Islet of Langerhans (tissue), 1 donor: ENCODE data around the gene KCNT1.

Experiments used
- FAIRE-seq: peaks from one replicate; lab custom pipeline; 2011; peaks lifted over from hg19 to GRCh38; lab: Jason Lieb, UNC

KCNT1 gene

GRCh38 chr9:135700525-135700924 is 1.5 kb upstream of the KCNT1 start:
- no peak for FAIRE-seq

DNA sequence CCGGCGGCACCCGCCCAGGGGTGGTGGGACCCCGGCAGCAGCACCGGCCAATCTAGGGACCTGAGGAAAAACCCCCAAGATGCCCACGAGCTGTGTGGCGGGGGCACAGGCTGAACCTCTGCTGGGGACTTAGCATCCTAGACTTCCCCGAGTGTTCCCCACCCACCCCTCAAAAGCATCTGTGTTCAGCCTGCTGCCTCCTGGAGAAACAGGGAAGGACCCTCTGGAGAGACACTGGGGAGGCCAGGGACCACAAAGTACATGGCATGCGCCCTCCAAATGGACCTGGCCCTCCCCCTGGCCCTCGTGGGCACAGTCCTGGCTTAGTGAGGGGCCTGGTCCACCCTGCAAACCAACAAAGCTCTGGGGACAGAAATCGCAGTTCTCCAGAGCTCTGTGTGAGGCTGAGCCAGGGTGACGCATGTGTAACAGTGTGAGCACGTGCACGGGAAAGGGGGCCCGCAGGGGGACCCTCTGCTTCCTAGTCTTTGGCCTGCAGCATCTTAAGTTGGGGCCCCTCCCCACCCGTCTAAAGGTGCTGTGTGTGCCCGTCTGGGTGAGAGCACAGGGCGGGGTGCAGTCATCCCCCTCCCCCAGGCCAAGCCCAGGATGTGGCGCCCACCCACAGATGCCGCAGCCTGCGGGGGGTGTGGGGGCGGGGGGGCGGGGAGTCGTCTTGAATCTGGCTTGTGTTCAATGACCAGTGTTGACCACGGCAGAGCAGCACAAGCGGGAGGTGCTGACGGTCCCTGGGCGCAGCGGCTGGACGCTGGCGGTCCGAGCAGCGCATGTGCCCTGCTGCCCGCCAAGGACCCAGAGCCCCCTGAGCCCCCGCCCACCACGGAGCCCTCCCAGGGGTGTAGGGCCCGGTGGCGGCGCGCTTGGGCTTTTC is 672 bp upstream of the KCNT1 start:
- no peak for FAIRE-seq

GRCh38 chr9:135703726-135704125 is 1.7 kb downstream of the KCNT1 start:
- FAIRE-seq: no peak

DNA sequence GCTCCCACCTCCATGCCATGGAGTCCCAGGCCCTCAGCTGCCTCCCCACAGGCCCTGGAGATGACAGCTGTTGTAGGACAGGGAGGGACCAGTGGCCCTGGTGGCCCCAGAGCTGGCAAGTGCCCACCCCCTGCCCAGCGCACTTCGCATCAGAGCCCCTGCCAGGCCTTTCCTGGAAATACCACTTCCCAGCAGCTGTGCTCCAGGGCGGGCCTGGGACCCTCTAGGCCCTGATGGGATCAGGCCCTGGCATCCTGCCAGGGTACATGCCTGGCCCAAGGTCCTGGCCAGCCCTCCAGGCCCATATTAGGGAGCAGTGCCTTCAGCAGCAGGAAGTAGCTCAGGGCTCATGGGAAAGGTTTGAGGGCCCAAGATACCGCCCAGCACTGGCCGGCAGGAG is 2.5 kb downstream of the KCNT1 start:
- no peak for FAIRE-seq

DNA sequence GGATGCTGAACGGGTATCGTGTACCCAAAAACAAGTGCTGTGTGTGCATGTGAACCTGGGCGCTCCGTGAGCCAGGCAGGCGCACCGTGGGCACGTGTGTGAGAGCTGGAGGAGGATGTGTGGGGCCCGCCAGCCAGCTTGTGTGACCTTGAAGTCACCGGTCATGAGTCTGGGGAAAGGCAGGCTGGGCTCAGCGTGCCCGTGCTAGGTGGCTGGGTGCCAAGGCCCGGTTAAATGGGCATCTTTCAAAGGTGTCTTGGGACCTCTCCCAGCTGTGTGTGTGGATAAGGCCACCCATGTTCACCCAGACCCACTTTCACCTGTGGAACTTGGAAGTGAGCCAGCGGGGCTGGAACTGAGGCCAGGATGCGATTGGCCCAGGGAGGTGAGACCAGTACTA is 3.4 kb downstream of the KCNT1 start:
- no peak for FAIRE-seq

- FAIRE-seq: no peak
Observed at GRCh38 chr9:135706288-135706687, 4.3 kb downstream of the KCNT1 start.

DNA sequence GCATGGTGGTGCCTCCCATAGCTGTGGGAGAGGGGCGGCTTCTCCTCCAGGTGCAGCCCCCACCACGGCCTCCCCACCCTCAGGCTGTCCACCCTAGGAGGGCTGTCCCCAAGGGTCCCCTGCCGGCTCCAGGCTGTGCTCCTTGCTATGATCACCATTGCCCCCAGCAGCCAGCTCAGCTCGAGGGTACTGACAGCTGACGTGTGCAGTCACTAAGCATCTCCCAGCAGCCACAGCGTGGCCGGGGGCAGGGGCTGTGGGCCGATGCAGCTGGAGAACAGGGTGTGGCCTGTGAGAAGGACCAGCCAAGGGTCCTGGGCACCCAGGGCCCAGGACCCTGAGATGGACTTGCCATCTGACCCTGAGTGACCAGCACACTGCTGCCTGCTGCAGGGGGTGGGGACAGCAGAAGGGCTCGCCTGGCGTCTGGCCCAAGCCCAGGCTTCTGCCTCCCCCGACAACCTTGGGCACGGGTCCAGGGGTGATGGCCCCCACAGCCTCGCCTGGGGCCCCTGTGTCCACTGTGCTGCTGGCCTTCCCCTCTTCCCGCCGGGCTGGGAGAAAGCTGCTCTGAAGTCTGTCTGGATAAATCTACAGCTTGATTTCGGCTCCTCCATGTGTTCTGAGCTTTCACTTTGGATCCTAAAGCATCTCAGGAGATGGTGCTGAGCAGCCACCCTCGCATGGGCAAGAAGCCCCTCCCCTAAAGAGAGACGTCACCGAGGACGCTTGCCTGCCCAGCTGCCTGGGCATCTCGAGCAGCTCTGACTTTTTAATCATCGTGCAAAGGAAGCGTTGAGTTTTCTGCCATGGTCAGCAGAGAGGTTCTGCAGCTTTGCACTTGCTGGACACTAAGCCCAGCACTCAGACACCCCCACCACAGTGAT is 5.5 kb downstream of the KCNT1 start:
- FAIRE-seq: no peak

- no peak for FAIRE-seq
Observed at GRCh38 chr9:135708164-135708563, 6.2 kb downstream of the KCNT1 start.

DNA sequence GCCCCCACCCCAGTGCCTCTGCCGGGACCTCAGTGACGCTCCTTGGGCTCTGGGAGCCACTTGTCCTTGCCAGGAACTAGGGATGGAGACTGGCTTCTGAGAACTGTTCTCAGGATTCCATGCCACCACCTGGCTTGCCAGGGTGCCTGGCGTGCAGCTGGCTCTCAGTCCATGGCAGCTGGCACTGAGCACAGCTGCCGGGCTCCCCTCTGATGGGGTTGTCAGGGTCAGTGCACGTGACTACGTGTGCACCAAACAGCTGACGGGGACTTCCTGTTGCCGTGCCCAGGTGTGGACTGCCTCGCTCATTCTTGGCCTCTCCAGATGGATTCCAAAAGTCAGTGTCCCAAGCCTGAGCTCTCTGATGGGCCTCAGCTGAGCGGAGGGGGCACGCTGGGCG is 9.4 kb downstream of the KCNT1 start:
- no peak for FAIRE-seq

GRCh38 chr9:135711881-135712280 is 9.9 kb downstream of the KCNT1 start:
- FAIRE-seq: no peak

DNA sequence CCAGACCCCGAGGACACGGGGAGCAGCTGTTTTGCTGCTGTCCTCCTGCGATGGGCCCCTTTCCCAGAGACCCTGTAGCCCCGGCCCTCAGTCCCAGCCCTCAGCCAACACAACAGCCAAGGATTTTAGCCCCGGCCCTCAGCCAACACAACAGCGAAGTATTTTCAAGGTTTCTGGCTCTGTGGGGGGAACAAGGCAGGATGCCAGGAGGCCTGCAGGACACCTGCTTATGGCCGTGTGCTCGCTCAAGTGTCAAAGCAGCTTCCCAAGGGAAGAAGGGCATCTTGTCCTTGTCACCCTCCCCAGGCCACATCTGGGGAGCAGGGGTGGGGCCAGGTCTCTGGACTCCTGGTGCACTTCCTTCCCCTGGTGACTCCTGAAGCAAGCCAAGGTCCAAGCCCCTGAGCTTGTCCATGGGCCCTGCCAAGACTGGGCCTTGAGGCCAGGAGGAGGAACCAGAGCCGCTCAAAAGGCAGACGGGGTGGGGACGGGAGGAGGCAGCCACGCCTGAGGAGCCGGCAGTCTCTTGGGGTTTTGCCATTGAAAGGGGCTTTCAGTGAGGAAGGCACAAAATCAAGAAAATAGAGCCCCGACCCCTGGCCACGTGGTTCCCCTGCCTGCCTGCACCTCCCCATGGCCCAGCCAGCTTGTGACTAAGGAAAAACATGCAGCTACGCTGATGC is 10.8 kb downstream of the KCNT1 start:
- no peak for FAIRE-seq

- no peak for FAIRE-seq
Observed at GRCh38 chr9:135714242-135715055, 12.5 kb downstream of the KCNT1 start.

GRCh38 chr9:135715056-135715595 is 13.1 kb downstream of the KCNT1 start:
- FAIRE-seq: no peak

DNA sequence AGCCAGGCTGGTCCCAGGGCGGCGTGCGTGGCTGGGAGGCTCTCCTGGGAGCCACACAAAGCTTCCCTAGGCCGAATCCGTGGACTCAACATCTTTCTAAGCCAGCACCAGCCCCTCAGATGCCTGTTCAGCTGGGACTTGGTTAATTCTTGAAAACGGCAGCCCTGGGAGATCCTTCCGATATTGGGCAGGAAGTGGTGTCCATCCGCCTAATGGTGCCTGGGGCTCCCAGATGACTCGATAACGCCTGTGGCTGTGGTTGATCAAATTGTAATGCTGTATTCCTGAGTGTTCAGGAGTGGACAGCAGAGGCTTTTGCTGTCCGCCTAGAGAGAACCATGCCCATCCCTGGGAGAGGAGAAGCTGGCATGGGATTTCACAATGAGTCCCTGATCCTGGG is 14.1 kb downstream of the KCNT1 start:
- FAIRE-seq: no peak

GRCh38 chr9:135717410-135717809 is 15.4 kb downstream of the KCNT1 start:
- no peak for FAIRE-seq

DNA sequence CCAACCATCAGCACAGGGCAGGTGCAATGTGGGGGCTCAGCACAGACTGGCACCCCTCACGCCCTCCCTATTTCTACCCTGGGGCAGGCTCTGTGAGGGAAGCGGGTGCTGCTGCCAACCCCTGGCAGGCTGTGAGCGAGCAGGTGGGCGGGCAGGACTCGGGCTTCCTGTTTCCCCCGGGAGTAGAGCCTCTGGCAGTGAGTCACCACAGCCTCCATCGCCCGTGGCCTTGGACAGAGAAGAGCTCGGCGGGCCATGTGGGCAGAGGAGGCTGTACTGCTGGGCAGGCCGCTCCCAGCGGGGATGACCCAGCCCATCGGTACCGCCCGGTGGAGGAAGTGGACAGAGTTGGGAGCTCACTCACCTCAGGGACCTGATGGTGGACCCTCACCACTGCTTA is 16.6 kb downstream of the KCNT1 start:
- FAIRE-seq: no peak

- FAIRE-seq: no peak
Observed at GRCh38 chr9:135719472-135719871, 17.5 kb downstream of the KCNT1 start.

DNA sequence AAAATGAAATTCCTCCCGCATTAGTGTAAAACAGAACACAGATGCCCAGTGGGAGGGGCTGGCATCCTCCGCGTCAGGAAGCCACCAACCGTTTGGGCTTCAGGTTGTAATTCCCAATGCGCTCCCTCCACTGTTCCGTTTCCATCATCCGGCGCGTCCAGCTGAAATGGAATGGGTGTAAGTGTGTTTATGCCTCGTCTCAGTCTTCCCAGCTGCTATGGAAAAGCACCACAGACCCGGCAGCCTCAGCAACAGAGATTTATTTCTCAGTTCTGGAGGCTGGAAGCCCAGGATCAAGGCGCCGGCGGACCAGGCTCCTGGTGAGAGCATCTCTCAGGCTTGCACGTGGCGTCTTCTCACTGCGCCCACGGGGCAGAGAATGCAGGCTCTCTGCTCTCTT is 20.4 kb downstream of the KCNT1 start:
- FAIRE-seq: no peak

- FAIRE-seq: no peak
Observed at GRCh38 chr9:135724186-135724787, 22.3 kb downstream of the KCNT1 start.

DNA sequence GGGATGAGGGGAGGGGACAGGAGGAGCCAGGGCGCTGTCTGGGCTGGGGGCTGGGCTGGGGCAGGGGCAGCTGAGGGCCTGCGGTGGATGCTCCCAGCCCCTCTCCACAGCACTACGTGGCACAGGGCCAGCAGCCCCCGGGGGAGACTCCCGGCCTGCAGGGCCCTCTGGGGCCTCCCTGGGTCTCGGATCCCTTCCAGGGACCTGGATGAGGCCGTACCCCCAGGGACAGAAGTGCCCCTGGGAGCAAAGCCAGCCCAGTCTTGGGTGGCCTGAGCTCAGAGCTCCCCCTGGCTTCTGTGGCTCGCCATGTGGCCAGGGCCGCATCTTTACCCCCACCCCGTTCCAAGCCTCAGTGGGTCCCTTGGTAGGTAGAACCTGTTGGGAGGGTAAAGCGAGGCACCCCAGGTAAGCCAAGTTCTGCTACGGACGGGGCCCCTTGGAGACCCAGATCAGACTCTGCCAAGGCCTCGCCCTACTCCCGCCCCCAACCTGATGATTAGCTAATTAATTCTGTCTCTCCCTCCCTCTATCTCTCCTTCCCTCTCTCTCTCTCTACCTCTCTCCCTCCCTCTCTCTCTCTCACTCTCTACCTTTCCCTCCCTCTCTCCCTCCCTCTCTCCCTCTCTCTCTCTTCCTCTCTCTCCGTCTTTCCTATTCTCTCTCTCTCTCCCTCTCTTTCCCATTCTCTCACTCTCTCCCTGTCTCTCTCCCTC is 24.3 kb downstream of the KCNT1 start:
- no peak for FAIRE-seq
